Lower leg skin (tissue), 3 donors: ENCODE data around the gene ROR2.

ENCODE experiments used
- CTCF ChIP-seq, 3 donors: fragments of 450-650 bp; IDR thresholded peaks; one replicate each; pipeline ENCODE4 v1.5.1; 2016; ENCODE audit warnings: antibody characterized with exemption in 3 of 3, mild to moderate bottlenecking in 3 of 3, moderate library complexity in 2 of 3
- POLR2A ChIP-seq, 2 donors: fragments of 450-650 bp; IDR thresholded peaks; one replicate each; pipeline ENCODE4 v1.6.1; 2016 to 2017; ENCODE audit warnings: antibody characterized with exemption in 2 of 2, mild to moderate bottlenecking in 1 of 2, moderate library complexity in 1 of 2

GRCh38 chr9:91934654-91935053 lies 15.4 kb downstream of the ROR2 start:
- no peak for TF ChIP-seq POLR2A (IDR thresholded peaks at IDR 0.05)
- TF ChIP-seq CTCF (IDR thresholded peaks at IDR 0.05) = no peak
